Measurements from ENCODE around the gene SPATA31D3.
"Not testable (repeated sequence)": the region's sequence is repeated elsewhere in the genome, so short reads cannot be mapped to it uniquely, and the experiment has no call there.

Gene SPATA31D3
- long read RNA-seq, donor 1, result 0 reads
- long read RNA-seq, donor 2, result 0 reads
- long read RNA-seq, donor 3, result 0 reads
- long read RNA-seq, donor 4, result 0 reads
- long read RNA-seq, donor 5, result 0 reads
- long read RNA-seq, donor 6, result 0 reads
- long read RNA-seq, donor 7, result 0 reads
- long read RNA-seq, donor 8, result 0 reads

- DNase-seq, result not testable (repeated sequence)
These were observed at the start of gene SPATA31D3 for GRCh38 chr9:81943393-81943792. TSS of gene SPATA31D3 (plus strand) at chr9:81943500. CDS start at chr9:81943586, 86 bp downstream.

DNA sequence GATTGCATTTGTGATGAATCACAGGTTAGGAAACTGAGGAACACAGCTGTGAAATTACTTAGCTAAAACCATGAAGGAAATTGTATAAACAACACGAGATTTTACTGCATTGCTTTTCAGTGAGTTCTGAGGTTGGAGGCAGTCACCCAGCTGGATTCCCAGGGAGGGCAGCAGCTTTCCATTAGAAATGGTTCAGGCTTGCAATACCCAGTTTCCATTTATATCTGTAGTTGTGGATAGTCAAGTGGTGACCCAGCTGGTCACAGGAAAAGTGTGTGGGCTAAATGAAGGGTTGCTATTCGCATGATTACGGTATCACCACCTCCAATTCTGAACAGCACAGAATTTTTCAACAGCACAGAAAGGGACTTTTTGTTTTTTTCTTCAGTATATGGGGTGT, 49.4 kb upstream of the SPATA31D3 start:
- no peak for DNase-seq

- DNase-seq, result no peak
These were observed 48.4 kb upstream of the SPATA31D3 start for GRCh38 chr9:81894891-81895290.

- no peak for DNase-seq
These were observed 47.2 kb upstream of the SPATA31D3 start for GRCh38 chr9:81896070-81896469.

- no peak for DNase-seq
These were observed 44.4 kb upstream of the SPATA31D3 start for GRCh38 chr9:81898851-81899250.

GRCh38 chr9:81902196-81902595, 41.1 kb upstream of the SPATA31D3 start:
- DNase-seq, result no peak

GRCh38 chr9:81902626-81903025, 40.7 kb upstream of the SPATA31D3 start:
- no peak for DNase-seq

DNA sequence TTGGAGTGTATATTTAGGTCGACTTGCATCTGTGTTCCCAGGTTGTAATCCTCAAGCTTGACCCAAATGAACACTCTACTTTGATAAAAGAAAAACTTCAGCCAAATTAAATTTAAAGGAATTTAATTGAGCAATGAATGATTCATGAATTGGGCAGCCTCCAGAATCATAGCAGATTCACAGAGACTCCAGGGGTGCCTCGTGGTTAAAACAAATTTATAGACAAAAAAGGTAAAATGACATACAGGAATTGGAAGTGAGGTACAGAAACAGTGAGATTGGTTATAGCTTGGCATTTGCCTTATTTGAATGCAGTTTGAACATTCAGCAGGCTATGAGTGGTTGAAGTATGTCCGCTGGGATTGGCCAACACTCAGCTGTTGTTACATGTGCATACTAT, 36.6 kb upstream of the SPATA31D3 start:
- no peak for DNase-seq

DNA sequence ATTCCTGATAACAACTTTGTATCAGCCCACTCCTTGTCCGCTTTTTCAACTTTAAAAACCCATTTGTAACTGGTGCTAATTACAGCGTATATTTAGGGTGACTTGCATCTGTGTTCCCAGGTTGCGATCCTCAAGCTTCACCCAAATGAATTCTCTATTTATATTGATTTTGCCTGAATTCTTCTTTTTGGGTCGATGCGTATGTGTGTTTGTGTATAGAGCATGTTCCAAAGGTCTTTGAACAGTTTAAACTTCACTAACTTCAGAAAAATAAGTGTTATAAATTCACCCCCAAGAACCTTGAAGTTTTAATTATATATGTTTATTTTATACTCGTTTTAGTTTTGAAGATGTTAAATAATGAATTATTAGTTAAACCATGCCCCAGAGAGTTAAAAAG, 31.2 kb upstream of the SPATA31D3 start:
- DNase-seq, result no peak

GRCh38 chr9:81915801-81916505, 27.3 kb upstream of the SPATA31D3 start:
- no peak for DNase-seq

- DNase-seq, result not testable (repeated sequence)
These were observed 24.8 kb upstream of the SPATA31D3 start for GRCh38 chr9:81918507-81918906.

GRCh38 chr9:81928305-81928704, 15.0 kb upstream of the SPATA31D3 start, which contains the start of gene SPATA31D4:
TSS of gene SPATA31D4 (plus strand) at chr9:81928428. CDS start at chr9:81928514, 86 bp downstream.
- DNase-seq, result not testable (repeated sequence)

DNA sequence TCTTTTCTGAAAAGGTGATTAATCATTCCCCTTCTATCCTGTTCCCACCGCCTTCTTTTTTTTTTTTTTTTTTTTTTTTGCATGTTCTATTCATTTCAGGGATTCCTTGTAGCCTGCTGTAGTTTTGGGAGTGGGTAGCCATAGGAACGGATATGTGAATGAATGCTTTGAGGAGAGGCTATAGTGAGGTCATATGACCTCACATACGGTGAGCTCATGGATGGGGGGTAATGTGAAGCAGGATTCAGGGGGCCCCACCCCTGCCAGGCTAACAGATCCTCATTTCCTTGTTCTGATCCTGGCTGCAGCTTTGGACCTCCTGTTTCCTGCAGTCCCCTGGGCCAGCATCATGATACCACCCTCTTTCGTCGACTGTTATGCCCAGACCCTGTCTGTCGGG, 13.2 kb upstream of the SPATA31D3 start:
- DNase-seq, result not testable (repeated sequence)

DNA sequence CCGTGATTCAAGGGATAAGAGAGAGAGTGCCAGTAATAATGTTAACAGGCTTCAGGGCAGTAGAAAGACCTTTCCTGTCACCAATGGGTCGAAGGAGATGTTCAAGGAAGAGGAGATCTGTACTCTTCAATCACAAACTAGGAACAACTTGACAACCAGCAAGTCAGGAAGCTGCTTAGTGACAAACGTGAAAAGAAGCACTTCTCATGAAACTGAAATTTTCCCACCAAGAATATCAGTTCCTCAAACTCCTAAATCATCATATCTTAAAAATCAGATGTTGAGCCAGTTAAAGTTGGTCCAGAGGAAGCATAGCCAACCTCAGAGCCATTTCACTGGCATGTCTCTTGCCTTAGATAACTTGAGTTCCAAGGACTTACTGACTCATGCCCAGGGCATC, 9.8 kb upstream of the SPATA31D3 start:
- not testable (repeated sequence) for DNase-seq

GRCh38 chr9:81948650-81949049, 5.3 kb downstream of the SPATA31D3 start:
- not testable (repeated sequence) for DNase-seq

DNA sequence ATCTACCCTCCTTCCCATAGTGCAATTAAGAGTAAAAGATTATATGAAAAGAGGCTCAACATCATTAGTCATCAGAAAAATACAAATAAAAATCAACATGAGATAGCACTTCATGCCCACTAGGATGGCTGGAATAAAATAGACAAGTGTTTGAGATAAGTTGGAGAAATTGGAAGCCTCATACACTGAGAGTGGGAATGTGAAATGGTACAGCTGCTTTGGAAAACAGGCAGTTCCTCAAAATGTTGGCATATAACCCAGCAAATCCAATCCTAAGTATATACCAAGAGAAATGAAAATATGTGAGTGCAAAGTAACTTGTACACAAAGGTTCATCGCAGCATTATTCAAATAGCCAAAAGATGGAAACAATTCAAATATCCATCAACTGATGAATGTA, 9.8 kb downstream of the SPATA31D3 start:
- DNase-seq, result no peak

DNA sequence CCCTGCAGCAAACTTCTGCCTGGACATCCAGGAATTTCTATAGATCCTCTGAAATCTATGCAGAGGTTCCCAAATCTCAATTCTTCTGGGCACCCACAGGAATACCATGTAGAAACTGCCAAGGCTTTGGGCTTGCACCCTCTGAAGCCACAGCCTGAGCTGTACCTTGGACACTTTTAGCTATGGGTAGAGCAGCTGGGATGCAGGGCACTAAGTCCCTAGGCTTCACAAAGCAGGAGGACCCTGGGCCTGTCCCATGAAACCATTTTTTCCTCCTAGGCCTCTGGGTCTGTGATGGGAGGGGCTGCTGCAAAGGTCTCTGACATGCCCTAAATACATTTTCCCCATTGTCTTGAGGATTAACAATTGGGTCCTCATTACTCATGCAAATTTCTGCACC, 12.3 kb downstream of the SPATA31D3 start:
- DNase-seq, result no peak

GRCh38 chr9:81964218-81965171, 21.2 kb downstream of the SPATA31D3 start:
- DNase-seq, result no peak

GRCh38 chr9:81968026-81968425, 24.7 kb downstream of the SPATA31D3 start:
- no peak for DNase-seq

DNA sequence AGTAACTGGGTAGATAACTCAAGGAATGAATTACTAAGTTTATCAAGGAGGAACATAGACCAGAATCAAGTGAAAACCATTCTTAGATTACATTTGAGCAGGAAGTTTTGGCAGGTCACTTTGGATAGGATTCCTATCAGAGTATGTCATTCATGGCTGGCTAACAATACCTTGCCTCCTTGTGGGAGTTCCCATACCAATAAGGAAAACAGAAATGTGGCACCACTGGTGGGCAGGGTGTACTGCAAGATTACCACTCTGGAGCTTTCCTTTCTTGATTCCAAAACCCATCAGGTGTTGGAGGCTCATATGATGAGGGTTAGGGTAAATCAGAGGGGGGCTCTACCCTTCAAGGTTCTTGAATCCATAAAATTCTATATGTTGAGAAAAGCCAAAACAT, 26.7 kb downstream of the SPATA31D3 start:
- no peak for DNase-seq

- DNase-seq, result no peak
These were observed 28.4 kb downstream of the SPATA31D3 start for GRCh38 chr9:81971727-81972126.

GRCh38 chr9:81974764-81975163, 31.5 kb downstream of the SPATA31D3 start:
- no peak for DNase-seq

DNA sequence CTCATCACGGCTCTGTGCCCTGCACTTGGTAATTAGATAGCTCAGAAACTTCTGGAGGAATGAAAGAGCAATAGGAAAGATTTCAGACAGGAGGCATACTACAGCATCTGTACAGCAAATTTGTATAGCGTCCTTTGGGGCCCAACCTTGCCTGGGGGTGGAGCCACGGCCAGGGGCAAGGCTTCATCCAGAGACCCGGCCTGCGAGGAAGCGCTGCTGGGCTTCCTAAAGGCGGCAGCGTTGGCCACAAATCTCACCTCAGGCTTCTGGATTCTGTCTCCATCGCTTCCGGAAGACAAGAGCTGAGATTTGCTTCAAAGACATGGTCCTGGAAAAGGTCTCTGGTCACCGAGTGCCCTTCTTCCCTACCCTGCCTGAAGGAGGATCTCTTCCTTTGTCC, 33.1 kb downstream of the SPATA31D3 start:
- no peak for DNase-seq

All from right kidney (tissue), 9 donors.